IPS-18c (cell line): ENCODE data around the gene DIO3.
"Not testable (repeated sequence)": the region's sequence is repeated elsewhere in the genome, so short reads cannot be mapped to it uniquely, and the experiment has no call there.

Experiments
- H3K4me3 ChIP-seq: 2 replicates; pipeline ENCODE4 v1.7.0; 2013; ENCODE audit warnings: low read depth, mild to moderate bottlenecking, low read length, moderate library complexity; ENCODE audit not compliant: insufficient read depth
- H3K9me3 ChIP-seq: one replicate; pipeline ENCODE4 v1.6.1; 2013; ENCODE audit warnings: mild to moderate bottlenecking, low read length, moderate library complexity; ENCODE audit not compliant: control insufficient read depth, insufficient read depth

Gene DIO3

GRCh38 chr14:101564819-101565698 lies 3.8 kb downstream of the DIO3 start:
- Histone ChIP-seq H3K9me3 (peaks cover 10% of the 10 kb centered on the region), H3K4me3 (peak overlapping the region; percentile 53)

- no peaks in the 10 kb centered on the region for H3K9me3 ChIP-seq
- H3K4me3 ChIP-seq, result no peak overlapping the region
Measured at GRCh38 chr14:101567252-101567651, 6.0 kb downstream of the DIO3 start.

- H3K4me3 ChIP-seq, result no peak overlapping the region
- H3K9me3 ChIP-seq, result no peaks in the 10 kb centered on the region
Measured at GRCh38 chr14:101571004-101571403, 9.7 kb downstream of the DIO3 start.

- H3K9me3 ChIP-seq, H3K4me3 ChIP-seq: not testable (repeated sequence)
Measured at GRCh38 chr14:101572526-101572925, 11.2 kb downstream of the DIO3 start.

GRCh38 chr14:101573289-101573688 lies 12.0 kb downstream of the DIO3 start:
- no peak overlapping the region for H3K4me3 ChIP-seq
- no peaks in the 10 kb centered on the region for H3K9me3 ChIP-seq

- no peak overlapping the region for H3K4me3 ChIP-seq
- no peaks in the 10 kb centered on the region for H3K9me3 ChIP-seq
Measured at GRCh38 chr14:101575581-101575980, 14.3 kb downstream of the DIO3 start.

- no peak overlapping the region for H3K4me3 ChIP-seq
Measured at GRCh38 chr14:101577221-101577909, 16.1 kb downstream of the DIO3 start.

GRCh38 chr14:101578489-101578888 lies 17.2 kb downstream of the DIO3 start:
- no peaks in the 10 kb centered on the region for H3K9me3 ChIP-seq
- no peak overlapping the region for H3K4me3 ChIP-seq

More at GRCh38 chr14:101577221-101577909, 16.1 kb downstream of the DIO3 start:
- H3K9me3 ChIP-seq, result no peaks in the 10 kb centered on the region

GRCh38 chr14:101579372-101580080 lies 18.2 kb downstream of the DIO3 start:
- no peak overlapping the region for H3K4me3 ChIP-seq

GRCh38 chr14:101581806-101582205 lies 20.5 kb downstream of the DIO3 start:
- Histone ChIP-seq H3K4me3 (no peak overlapping the region), H3K9me3 (no peaks in the 10 kb centered on the region)

More at GRCh38 chr14:101579372-101580080, 18.2 kb downstream of the DIO3 start:
- no peaks in the 10 kb centered on the region for H3K9me3 ChIP-seq

GRCh38 chr14:101582294-101582693 lies 21.0 kb downstream of the DIO3 start:
- no peaks in the 10 kb centered on the region for H3K9me3 ChIP-seq
- H3K4me3 ChIP-seq, result no peak overlapping the region

- Histone ChIP-seq H3K4me3 (no peak overlapping the region), H3K9me3 (no peaks in the 10 kb centered on the region)
Measured at GRCh38 chr14:101583006-101583714, 21.9 kb downstream of the DIO3 start.

- no peak overlapping the region for H3K4me3 ChIP-seq
- no peaks in the 10 kb centered on the region for H3K9me3 ChIP-seq
Measured at GRCh38 chr14:101583715-101584054, 22.4 kb downstream of the DIO3 start.

- Histone ChIP-seq H3K4me3 (no peak overlapping the region), H3K9me3 (no peaks in the 10 kb centered on the region)
Measured at GRCh38 chr14:101584055-101584859, 23.0 kb downstream of the DIO3 start.

GRCh38 chr14:101585211-101585610 lies 23.9 kb downstream of the DIO3 start:
- Histone ChIP-seq H3K4me3 (no peak overlapping the region), H3K9me3 (no peaks in the 10 kb centered on the region)

- no peak overlapping the region for H3K4me3 ChIP-seq
- no peaks in the 10 kb centered on the region for H3K9me3 ChIP-seq
Measured at GRCh38 chr14:101586531-101587430, 25.5 kb downstream of the DIO3 start.
